ENCODE measurements around the gene PPP3R1.

DNA sequence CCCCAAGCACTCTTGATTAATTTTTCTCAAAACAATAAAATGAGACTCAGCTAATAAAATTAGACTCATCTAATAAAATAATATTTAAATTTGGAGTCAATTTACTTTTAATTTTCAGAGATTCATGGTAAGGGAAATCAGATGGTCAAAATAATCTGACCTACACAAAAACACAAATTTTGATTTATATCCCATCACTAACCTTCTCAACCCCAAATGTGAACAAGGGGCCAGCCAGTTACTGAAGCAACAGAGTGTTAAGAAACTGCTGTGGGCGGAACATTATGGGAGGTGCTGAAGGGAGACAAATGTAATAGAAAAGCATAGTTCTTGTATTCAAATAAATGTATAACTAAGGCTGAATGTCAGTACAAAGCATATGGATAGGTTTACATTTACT, 28.5 kb upstream of the PPP3R1 start:
- no peak for TF ChIP-seq CTCF (IDR thresholded peaks at IDR 0.05)
- no peak for TF ChIP-seq POLR2AphosphoS5 (IDR thresholded peaks at IDR 0.05)
